SU-DHL-6 (cell line): ENCODE data around the gene IQSEC3.

Source experiments
- H2AFZ ChIP-seq: fragments of 200-600 bp; sonication (generic); 2 replicates; pipeline ENCODE4 v1.6.1; 2014; ENCODE audit warnings: low read depth, mild to moderate bottlenecking, moderate library complexity, mixed read lengths, antibody characterized with exemption, low read length; ENCODE audit not compliant: severe bottlenecking
- H3F3A ChIP-seq: fragments of 200-600 bp; shearing (Covaris generic); 2 replicates; pipeline ENCODE4 v1.6.0; 2016; ENCODE audit warnings: antibody characterized with exemption, mild to moderate bottlenecking; ENCODE audit not compliant: insufficient read depth
- H3K27ac ChIP-seq: fragments of 200-600 bp; sonication (generic); 2 replicates; pipeline ENCODE4 v1.5.1; 2016; ENCODE audit warnings: low read depth, mild to moderate bottlenecking, low read length, moderate library complexity, mixed read lengths
- H3K27me3 ChIP-seq: fragments of 200-600 bp; sonication (generic), shearing (Covaris generic); 2 replicates; pipeline ENCODE4 v1.6.0; 2014; ENCODE audit warnings: mild to moderate bottlenecking, low read length
- H3K36me3 ChIP-seq: fragments of 200-600 bp; sonication (generic); 2 replicates; pipeline ENCODE4 v1.6.1; 2014; ENCODE audit warnings: mild to moderate bottlenecking, low read length, mixed read lengths
- H3K4me2 ChIP-seq: fragments of 300-600, 200-600 bp; shearing (Covaris generic), sonication (generic); 2 replicates; pipeline ENCODE4 v1.6.0; 2014; ENCODE audit warnings: low read length, low read depth, mild to moderate bottlenecking; ENCODE audit not compliant: poor library complexity, severe bottlenecking
- H3K4me3 ChIP-seq: fragments of 200-600 bp; sonication (generic); 2 replicates; pipeline ENCODE4 v1.5.1; 2014; ENCODE audit warnings: antibody characterized with exemption, low read length, mild to moderate bottlenecking, mixed read lengths; ENCODE audit not compliant: insufficient read depth, poor library complexity, severe bottlenecking
- H3K79me2 ChIP-seq: fragments of 200-600 bp; sonication (generic); 2 replicates; pipeline ENCODE4 v1.6.1; 2014; ENCODE audit warnings: mild to moderate bottlenecking, low read length, moderate library complexity; ENCODE audit not compliant: insufficient read depth
- H3K9ac ChIP-seq: fragments of 200-600 bp; sonication (generic); 2 replicates; pipeline ENCODE4 v1.7.0; 2014; ENCODE audit warnings: mild to moderate bottlenecking, low read length
- H3K9me2 ChIP-seq: fragments of 200-600 bp; sonication (generic); replicated peaks from 2 replicates; pipeline ENCODE4 v1.6.1; 2014; ENCODE audit warnings: low read length; ENCODE audit not compliant: insufficient read depth
- H3K9me3 ChIP-seq: fragments of 200-600 bp; sonication (generic); 2 replicates; pipeline ENCODE4 v1.6.1; 2014; ENCODE audit warnings: low read length, mixed read lengths; ENCODE audit not compliant: insufficient read depth
- H4K20me1 ChIP-seq: fragments of 200-600 bp; sonication (generic); 2 replicates; pipeline ENCODE4 v1.6.1; 2014; ENCODE audit warnings: low read depth, mild to moderate bottlenecking, antibody characterized with exemption, low read length, moderate library complexity, mixed read lengths
- CTCF ChIP-seq: fragments of 200-600 bp; sonication (generic); IDR thresholded peaks from one replicate; pipeline ENCODE4 v1.5.1; 2017; ENCODE audit warnings: antibody characterized with exemption, mild to moderate bottlenecking, low read length, moderate library complexity; ENCODE audit not compliant: insufficient read depth, poor library complexity, severe bottlenecking
- EZH2phosphoT487 ChIP-seq: fragments of 200-600 bp; sonication (generic), shearing (Covaris generic); conservative IDR thresholded peaks from 2 replicates; pipeline ENCODE4 v1.6.1; 2018; ENCODE audit warnings: mild to moderate bottlenecking, antibody characterized with exemption, low read length, moderate library complexity, mixed read lengths

Gene IQSEC3

GRCh38 chr12:171276-171675 is 104.7 kb downstream of the IQSEC3 start:
- H3K4me2 ChIP-seq, result no peak overlapping the region
- no peaks in the 10 kb centered on the region for H4K20me1 ChIP-seq

DNA sequence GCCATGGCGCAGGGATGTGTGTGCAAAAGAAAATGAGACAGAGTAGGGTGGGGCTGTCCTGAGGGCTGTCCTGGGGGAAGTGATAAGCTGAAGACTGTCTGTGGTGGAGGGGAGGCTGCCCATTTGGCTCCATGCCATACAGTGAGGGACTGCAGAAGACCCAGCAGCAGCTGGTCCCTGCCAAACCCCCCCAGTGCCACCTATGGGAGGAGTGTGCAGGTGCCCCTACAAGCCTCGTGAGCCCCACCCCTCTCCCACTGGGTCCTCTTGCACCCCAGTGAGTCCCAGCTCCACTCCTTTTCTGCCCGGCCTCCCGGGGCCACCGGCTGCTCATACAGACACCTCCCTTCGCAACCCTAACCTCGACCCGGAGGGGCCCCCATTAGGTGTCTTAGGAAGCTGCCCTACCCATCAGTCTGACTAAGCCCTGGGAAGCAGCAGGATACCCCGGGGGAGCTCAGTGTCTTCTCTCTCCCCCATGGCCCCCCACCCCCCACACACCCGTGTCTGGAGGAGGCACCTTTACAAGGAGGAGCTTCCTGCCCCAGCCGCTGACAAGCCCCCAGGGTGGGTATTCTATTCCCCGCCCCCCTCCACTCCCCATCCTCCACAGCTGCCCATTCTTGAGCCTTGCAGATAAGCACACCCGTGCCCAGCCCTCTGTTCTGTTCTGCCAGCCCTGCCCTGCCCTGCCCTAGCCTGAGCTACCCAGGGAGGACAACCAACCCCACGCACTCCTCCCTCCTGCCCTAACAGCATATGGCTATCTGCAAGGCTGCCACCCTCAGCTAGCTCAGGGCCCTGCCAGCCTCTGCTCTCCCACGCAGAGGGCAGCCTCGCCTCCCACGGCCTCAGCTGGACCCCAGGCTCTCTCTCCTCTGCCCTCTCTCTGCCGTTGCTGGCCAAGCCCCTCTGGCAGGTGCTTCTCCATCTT is 105.4 kb downstream of the IQSEC3 start:
- no peaks in the 10 kb centered on the region for H3K27me3 ChIP-seq
- H3K9ac ChIP-seq, result no peak overlapping the region
- no peak overlapping the region for H3K4me2 ChIP-seq
- H3K27ac ChIP-seq, result no peak overlapping the region
- H3K9me3 ChIP-seq, result no peaks in the 10 kb centered on the region
- no peaks in the 10 kb centered on the region for H3K79me2 ChIP-seq
- no peaks in the 10 kb centered on the region for H4K20me1 ChIP-seq
- H3F3A ChIP-seq, result no peaks in the 10 kb centered on the region
- H3K36me3 ChIP-seq, result no peaks in the 10 kb centered on the region
- no peak overlapping the region for H3K4me3 ChIP-seq
- no peak for TF ChIP-seq CTCF
- no peak for TF ChIP-seq EZH2phosphoT487
- no peaks in the 10 kb centered on the region for H3K9me2 ChIP-seq
- no peak overlapping the region for H2AFZ ChIP-seq

More at GRCh38 chr12:171276-171675, 104.7 kb downstream of the IQSEC3 start:
- Histone ChIP-seq H3K9ac (no peak overlapping the region), H2AFZ (no peak overlapping the region), H3F3A (no peaks in the 10 kb centered on the region), H3K9me2 (no peaks in the 10 kb centered on the region), H3K27ac (no peak overlapping the region), H3K9me3 (no peaks in the 10 kb centered on the region), H3K79me2 (no peaks in the 10 kb centered on the region), H3K4me3 (no peak overlapping the region), H3K36me3 (no peaks in the 10 kb centered on the region), H3K27me3 (no peaks in the 10 kb centered on the region)
- TF ChIP-seq CTCF, result no peak
- TF ChIP-seq EZH2phosphoT487, result no peak

DNA sequence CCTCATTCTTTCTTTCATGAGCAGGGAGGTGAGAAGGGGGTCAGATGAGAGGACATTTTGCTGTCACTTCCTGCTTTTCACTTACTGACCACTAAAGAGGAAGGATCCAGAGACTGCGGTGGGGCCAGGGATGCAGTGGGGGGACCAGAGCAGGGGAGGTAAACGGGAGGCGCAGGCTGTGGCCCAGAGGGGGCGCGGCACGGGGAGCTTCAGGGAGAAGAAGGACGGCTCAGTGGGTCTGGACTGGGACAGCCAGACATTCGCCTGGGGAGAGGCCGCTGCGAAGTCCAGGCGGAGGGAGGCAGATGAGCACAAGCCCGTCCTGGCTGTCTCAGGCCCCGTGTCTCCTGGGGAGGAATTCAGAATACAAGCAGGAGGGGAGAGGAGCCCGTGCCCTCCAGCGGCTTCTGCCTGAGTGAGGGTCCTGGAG is 106.2 kb downstream of the IQSEC3 start:
- Histone ChIP-seq H3K4me2 (no peak overlapping the region), H3K27me3 (no peaks in the 10 kb centered on the region), H3K9ac (no peak overlapping the region), H3K4me3 (no peak overlapping the region), H3F3A (no peaks in the 10 kb centered on the region), H4K20me1 (no peaks in the 10 kb centered on the region), H3K9me3 (no peaks in the 10 kb centered on the region), H3K27ac (no peak overlapping the region), H3K36me3 (no peaks in the 10 kb centered on the region), H3K79me2 (no peaks in the 10 kb centered on the region), H2AFZ (no peak overlapping the region), H3K9me2 (no peaks in the 10 kb centered on the region)
- TF ChIP-seq EZH2phosphoT487 (no peak), CTCF (no peak)
